ENCODE measurements around the gene CDK5RAP1.

CDK5RAP1 gene

GRCh38 chr20:33338467-33339258 is 62.7 kb downstream of the CDK5RAP1 start:
- Histone ChIP-seq H3K27ac (peak overlapping the region in 6 of 11 experiments; percentile 29 to 71 (median 47); a peak in 11 of 22 replicates), H3K9ac (peak overlapping the region in 7 of 11 experiments; percentile 2 to 67 (median 36); a peak in 10 of 22 replicates), H4K20me1 (peaks cover 0 to 8% (median 0%) of the 10 kb centered on the region in 11 experiments; a peak in 3 of 22 replicates), H3K4me3 (0 out of 20 replicates have a peak overlapping the region, but pooled peaks of 1 of the 10 experiments have one; percentile 4), H3K27me3 (no peaks in the 10 kb centered on the region), H3K4me2 (peak overlapping the region; percentile 73 to 90 (median 80); a peak in 21 of 22 replicates), H3K9me3 (replicated peaks in 1 of 11) (no peaks in the 10 kb centered on the region), H3K36me3 (no peaks in the 10 kb centered on the region), H3K4me1 (peaks cover 25 to 71% (median 50%) of the 10 kb centered on the region in 10 experiments)
- TF ChIP-seq Cebpa-rat (IDR thresholded peaks at IDR 0.05), result no peak

- 0 out of 22 replicates have a peak, but pooled peaks of 1 of the 11 experiments have one; percentile 7 for TF ChIP-seq Cebpa-rat (IDR thresholded peaks at IDR 0.05)
- peak overlapping the region in 7 of 10 experiments; percentile 4 to 40 (median 22); a peak in 7 of 20 replicates for H3K4me3 ChIP-seq
- H3K9ac ChIP-seq, result peak overlapping the region; percentile 2 to 67 (median 26); a peak in 16 of 22 replicates
- no peaks in the 10 kb centered on the region for H3K36me3 ChIP-seq
- H3K9me3 ChIP-seq (replicated peaks in 1 of 11), result no peaks in the 10 kb centered on the region
- peaks cover 25 to 66% (median 48%) of the 10 kb centered on the region in 10 experiments for H3K4me1 ChIP-seq
- H3K4me2 ChIP-seq, result peak overlapping the region; percentile 73 to 90 (median 80)
- peaks cover 0 to 3% (median 0%) of the 10 kb centered on the region in 11 experiments; a peak in 1 of 22 replicates for H3K27me3 ChIP-seq
- peak overlapping the region in 7 of 11 experiments; percentile 6 to 71 (median 45); a peak in 12 of 22 replicates for H3K27ac ChIP-seq
- peaks cover 0 to 8% (median 0%) of the 10 kb centered on the region in 11 experiments; a peak in 3 of 22 replicates for H4K20me1 ChIP-seq
These were observed 63.7 kb downstream of the CDK5RAP1 start for GRCh38 chr20:33337531-33338165.

- no peaks in the 10 kb centered on the region for H3K9me3 ChIP-seq (replicated peaks in 1 of 11)
- peaks cover 0 to 8% (median 0%) of the 10 kb centered on the region in 11 experiments; a peak in 3 of 22 replicates for H4K20me1 ChIP-seq
- peak overlapping the region; percentile 73 to 90 (median 80) for H3K4me2 ChIP-seq
- H3K4me3 ChIP-seq, result peak overlapping the region in 5 of 10 experiments; percentile 4 to 40 (median 28); a peak in 4 of 20 replicates
- peak overlapping the region in 7 of 11 experiments; percentile 3 to 67 (median 36); a peak in 3 of 22 replicates for H3K9ac ChIP-seq
- peaks cover 0 to 8% (median 0%) of the 10 kb centered on the region in 11 experiments; a peak in 1 of 22 replicates for H3K27me3 ChIP-seq
- peaks cover 25 to 60% (median 48%) of the 10 kb centered on the region in 10 experiments for H3K4me1 ChIP-seq
- H3K36me3 ChIP-seq, result no peaks in the 10 kb centered on the region
- peak overlapping the region in 2 of 11 experiments; percentile 1 to 6; a peak in 1 of 22 replicates for H3K27ac ChIP-seq
- no peak for TF ChIP-seq Cebpa-rat (IDR thresholded peaks at IDR 0.05)
These were observed 64.2 kb downstream of the CDK5RAP1 start for GRCh38 chr20:33337119-33337518.

- Histone ChIP-seq H3K36me3 (no peaks in the 10 kb centered on the region), H3K9me3 (replicated peaks in 1 of 11) (no peaks in the 10 kb centered on the region), H3K9ac (no peak overlapping the region), H3K27ac (no peak overlapping the region), H3K4me1 (peaks cover 25 to 64% (median 52%) of the 10 kb centered on the region in 10 experiments), H3K4me2 (peak overlapping the region in 8 of 11 experiments; percentile 76 to 90 (median 80); a peak in 15 of 22 replicates), H3K4me3 (no peak overlapping the region), H3K27me3 (peaks cover 0 to 10% (median 0%) of the 10 kb centered on the region in 11 experiments; a peak in 2 of 22 replicates), H4K20me1 (peaks cover 0 to 11% (median 0%) of the 10 kb centered on the region in 11 experiments; a peak in 3 of 22 replicates)
- TF ChIP-seq Cebpa-rat (IDR thresholded peaks at IDR 0.05), result no peak
These were observed 64.9 kb downstream of the CDK5RAP1 start for GRCh38 chr20:33336375-33336774.

- H3K4me2 ChIP-seq, result no peak overlapping the region
- H3K36me3 ChIP-seq, result no peaks in the 10 kb centered on the region
- peaks cover 19 to 63% (median 51%) of the 10 kb centered on the region in 10 experiments for H3K4me1 ChIP-seq
- peaks cover 0 to 12% (median 0%) of the 10 kb centered on the region in 11 experiments; a peak in 2 of 22 replicates for H3K27me3 ChIP-seq
- no peak overlapping the region for H3K27ac ChIP-seq
- no peak overlapping the region for H3K9ac ChIP-seq
- no peak for TF ChIP-seq Cebpa-rat (IDR thresholded peaks at IDR 0.05)
- H3K9me3 ChIP-seq (replicated peaks in 1 of 11), result no peaks in the 10 kb centered on the region
- H3K4me3 ChIP-seq, result no peak overlapping the region
- H4K20me1 ChIP-seq, result peaks cover 0 to 14% (median 0%) of the 10 kb centered on the region in 11 experiments; a peak in 4 of 22 replicates
These were observed 67.2 kb downstream of the CDK5RAP1 start for GRCh38 chr20:33334111-33334510.

- no peak for TF ChIP-seq Cebpa-rat (IDR thresholded peaks at IDR 0.05)
- Histone ChIP-seq H3K9me3 (replicated peaks in 1 of 11) (no peaks in the 10 kb centered on the region), H3K4me3 (no peak overlapping the region), H3K4me1 (peaks cover 19 to 61% (median 46%) of the 10 kb centered on the region in 10 experiments), H4K20me1 (peaks cover 0 to 14% (median 0%) of the 10 kb centered on the region in 11 experiments; a peak in 5 of 22 replicates), H3K36me3 (no peaks in the 10 kb centered on the region), H3K4me2 (no peak overlapping the region), H3K27me3 (peaks cover 0 to 12% (median 0%) of the 10 kb centered on the region in 11 experiments; a peak in 3 of 22 replicates), H3K9ac (no peak overlapping the region), H3K27ac (no peak overlapping the region)
These were observed 67.7 kb downstream of the CDK5RAP1 start for GRCh38 chr20:33333616-33334015.

GRCh38 chr20:33332905-33333456 is 68.3 kb downstream of the CDK5RAP1 start:
- H3K9me3 ChIP-seq (replicated peaks in 1 of 11), result no peaks in the 10 kb centered on the region
- peaks cover 14 to 55% (median 39%) of the 10 kb centered on the region in 10 experiments for H3K4me1 ChIP-seq
- H3K27ac ChIP-seq, result no peak overlapping the region
- H3K36me3 ChIP-seq, result no peaks in the 10 kb centered on the region
- no peak overlapping the region for H3K4me3 ChIP-seq
- H3K4me2 ChIP-seq, result no peak overlapping the region
- no peak for TF ChIP-seq Cebpa-rat (IDR thresholded peaks at IDR 0.05)
- peaks cover 0 to 14% (median 0%) of the 10 kb centered on the region in 11 experiments; a peak in 5 of 22 replicates for H4K20me1 ChIP-seq
- H3K9ac ChIP-seq, result no peak overlapping the region
- peaks cover 0 to 12% (median 0%) of the 10 kb centered on the region in 11 experiments; a peak in 3 of 22 replicates for H3K27me3 ChIP-seq
